Adrenal gland (tissue), 5 donors: ENCODE results near the gene NOL4L.

Experiments used
- POLR2A ChIP-seq, 2 donors: fragments of 450-650 bp; IDR thresholded peaks; one replicate each; pipeline ENCODE4 v1.6.1; 2017; ENCODE audit warnings: antibody characterized with exemption in 2 of 2, mild to moderate bottlenecking in 2 of 2, moderate library complexity in 1 of 2
- TF ChIP-seq, protein P1 (sequence below), 6 experiments: fragments of 450-650 bp in 4 of 6; fragments of 200-600 bp in 2 of 6; sonication (generic) in 1 of 6; IDR thresholded peaks; 1 replicate in 5 of 6; 2 replicates in 1 of 6; pipeline versions ENCODE4 v1.5.1 to v1.8.0; 2016 to 2021; ENCODE audit warnings: antibody characterized with exemption in 6 of 6, mild to moderate bottlenecking in 2 of 6, moderate library complexity in 1 of 6
- donor health status: DM: no; HTN: no; CAD: no.

DNA sequence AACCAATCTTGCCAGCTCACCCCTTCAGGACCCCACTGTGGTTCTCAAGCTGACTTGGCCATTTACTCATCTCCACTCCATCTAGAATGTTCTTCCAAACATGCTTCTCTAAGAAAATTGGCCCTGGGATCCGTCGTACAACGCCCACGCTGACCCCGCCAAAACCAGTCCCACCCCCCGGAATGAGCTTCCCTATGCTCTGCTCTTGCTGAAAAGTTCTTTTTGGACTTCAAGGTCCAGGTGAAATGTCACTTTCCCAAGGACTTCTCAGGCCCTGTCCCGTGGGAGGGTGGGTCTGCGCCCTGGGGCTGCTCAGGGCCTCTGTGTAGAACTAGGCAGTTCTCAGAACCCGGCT, 9.9 kb downstream of the NOL4L start:
- TF ChIP-seq, protein P1, sequence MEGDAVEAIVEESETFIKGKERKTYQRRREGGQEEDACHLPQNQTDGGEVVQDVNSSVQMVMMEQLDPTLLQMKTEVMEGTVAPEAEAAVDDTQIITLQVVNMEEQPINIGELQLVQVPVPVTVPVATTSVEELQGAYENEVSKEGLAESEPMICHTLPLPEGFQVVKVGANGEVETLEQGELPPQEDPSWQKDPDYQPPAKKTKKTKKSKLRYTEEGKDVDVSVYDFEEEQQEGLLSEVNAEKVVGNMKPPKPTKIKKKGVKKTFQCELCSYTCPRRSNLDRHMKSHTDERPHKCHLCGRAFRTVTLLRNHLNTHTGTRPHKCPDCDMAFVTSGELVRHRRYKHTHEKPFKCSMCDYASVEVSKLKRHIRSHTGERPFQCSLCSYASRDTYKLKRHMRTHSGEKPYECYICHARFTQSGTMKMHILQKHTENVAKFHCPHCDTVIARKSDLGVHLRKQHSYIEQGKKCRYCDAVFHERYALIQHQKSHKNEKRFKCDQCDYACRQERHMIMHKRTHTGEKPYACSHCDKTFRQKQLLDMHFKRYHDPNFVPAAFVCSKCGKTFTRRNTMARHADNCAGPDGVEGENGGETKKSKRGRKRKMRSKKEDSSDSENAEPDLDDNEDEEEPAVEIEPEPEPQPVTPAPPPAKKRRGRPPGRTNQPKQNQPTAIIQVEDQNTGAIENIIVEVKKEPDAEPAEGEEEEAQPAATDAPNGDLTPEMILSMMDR (IDR thresholded peaks at IDR 0.05), result no peak
- TF ChIP-seq POLR2A (IDR thresholded peaks at IDR 0.05), result no peak
